Stimulated activated CD4-positive, alpha-beta T cell treated with anti-CD3 and anti-CD28 coated beads, TNF-alpha, amount 100 ng/mL, for 48 hours (primary cell): ENCODE data around the gene PTPRT.
"Not testable (repeated sequence)": the region's sequence is repeated elsewhere in the genome, so short reads cannot be mapped to it uniquely, and the experiment has no call there.

ENCODE experiments used
- DNase-seq, 3 donors: peaks; one replicate each; pipeline ENCODE4 v3.0.0-alpha.2; 2020; ENCODE audit warnings: low read depth in 3 of 3

The PTPRT gene

GRCh38 chr20:43187476-43188233 lies 2.1 kb downstream of the PTPRT start:
- peak; percentile 48 to 53 (median 49) for DNase-seq

- DNase-seq, result no peak
Observed at GRCh38 chr20:43186312-43186711, 3.4 kb downstream of the PTPRT start.

GRCh38 chr20:43185901-43186300 lies 3.8 kb downstream of the PTPRT start:
- no peak for DNase-seq

GRCh38 chr20:43183536-43184070 lies 6.1 kb downstream of the PTPRT start:
- DNase-seq, result no peak

GRCh38 chr20:43178080-43178479 lies 11.6 kb downstream of the PTPRT start:
- no peak for DNase-seq

- DNase-seq, result no peak
Observed at GRCh38 chr20:43176726-43177125, 13.0 kb downstream of the PTPRT start.

GRCh38 chr20:43171930-43172329 lies 17.8 kb downstream of the PTPRT start:
- no peak for DNase-seq

- DNase-seq, result no peak
Observed at GRCh38 chr20:43170771-43171170, 18.9 kb downstream of the PTPRT start.

- DNase-seq, result no peak
Observed at GRCh38 chr20:43167615-43168014, 22.1 kb downstream of the PTPRT start.

- no peak for DNase-seq
Observed at GRCh38 chr20:43167021-43167420, 22.7 kb downstream of the PTPRT start.

GRCh38 chr20:43165611-43166010 lies 24.1 kb downstream of the PTPRT start:
- DNase-seq, result no peak

- not testable (repeated sequence) for DNase-seq
Observed at GRCh38 chr20:43164736-43165135, 25.0 kb downstream of the PTPRT start.

- no peak for DNase-seq
Observed at GRCh38 chr20:43161716-43162115, 28.0 kb downstream of the PTPRT start.

- DNase-seq, result no peak
Observed at GRCh38 chr20:43160941-43161340, 28.8 kb downstream of the PTPRT start.

GRCh38 chr20:43159994-43160393 lies 29.7 kb downstream of the PTPRT start:
- no peak for DNase-seq

GRCh38 chr20:43155366-43156100 lies 34.2 kb downstream of the PTPRT start:
- DNase-seq, result no peak

- no peak for DNase-seq
Observed at GRCh38 chr20:43151901-43152300, 37.8 kb downstream of the PTPRT start.

- no peak for DNase-seq
Observed at GRCh38 chr20:43151256-43151655, 38.5 kb downstream of the PTPRT start.

- DNase-seq, result no peak
Observed at GRCh38 chr20:43140726-43141125, 49.0 kb downstream of the PTPRT start.

- DNase-seq, result no peak
Observed at GRCh38 chr20:43138061-43138770, 51.5 kb downstream of the PTPRT start.

GRCh38 chr20:43137160-43137559 lies 52.5 kb downstream of the PTPRT start:
- DNase-seq, result no peak

GRCh38 chr20:43124241-43124640 lies 65.5 kb downstream of the PTPRT start:
- no peak for DNase-seq
